Nephron (organoid): ENCODE results near the gene EFS.
A peak's percentile ranks its signal among the peaks of the same experiment; 100 is the strongest.

ENCODE experiments used
- H3K27ac Mint-ChIP-seq, 3 experiments: 2 replicates each; pipeline ENCODE4 v1.8.0; 2020; ENCODE audit warnings: mixed read lengths in 3 of 3, mild to moderate bottlenecking in 2 of 3, moderate library complexity in 1 of 3
- H3K27me3 Mint-ChIP-seq: 2 replicates; pipeline ENCODE4 v1.8.0; 2021; ENCODE audit warnings: low read depth, mild to moderate bottlenecking, moderate library complexity, mixed read lengths
- H3K36me3 Mint-ChIP-seq: 2 replicates; pipeline ENCODE4 v1.8.0; 2020; ENCODE audit warnings: low read depth, mixed read lengths
- H3K4me1 Mint-ChIP-seq: 2 replicates; pipeline ENCODE4 v1.8.0; 2020; ENCODE audit warnings: mixed read lengths
- H3K4me3 Mint-ChIP-seq, 3 experiments: 2 replicates each; pipeline ENCODE4 v1.8.0; 2020; ENCODE audit warnings: mild to moderate bottlenecking in 3 of 3, mixed read lengths in 3 of 3, moderate library complexity in 2 of 3
- H3K9me3 Mint-ChIP-seq: 2 replicates; pipeline ENCODE4 v1.8.0; 2020; ENCODE audit warnings: mixed read lengths
- CTCF ChIP-seq, 3 experiments: fragments of 200-600 bp; sonication (generic); IDR thresholded peaks; one replicate each; pipeline ENCODE4 v1.5.0; 2021; ENCODE audit warnings: antibody characterized with exemption in 3 of 3; ENCODE audit not compliant: unreplicated experiment in 3 of 3

The EFS gene

GRCh38 chr14:23316300-23316699 lies 48.7 kb downstream of the EFS start:
- peaks cover 10% of the 10 kb centered on the region for H3K4me1 Mint-ChIP-seq
- H3K27me3 Mint-ChIP-seq = no peaks in the 10 kb centered on the region
- no peak overlapping the region for H3K27ac Mint-ChIP-seq
- TF ChIP-seq CTCF (IDR thresholded peaks at IDR 0.05; ENCODE audit: unreplicated experiment in 3 of 3) = no peak
- peaks cover 26% of the 10 kb centered on the region for H3K36me3 Mint-ChIP-seq
- no peaks in the 10 kb centered on the region for H3K9me3 Mint-ChIP-seq
- H3K4me3 Mint-ChIP-seq = no peak overlapping the region

- H3K4me1 Mint-ChIP-seq = peaks cover 37% of the 10 kb centered on the region
- no peaks in the 10 kb centered on the region for H3K9me3 Mint-ChIP-seq
- H3K4me3 Mint-ChIP-seq = peak overlapping the region in 2 of 3 experiments; percentile 3 to 34
- peaks cover 35% of the 10 kb centered on the region for H3K36me3 Mint-ChIP-seq
- H3K27ac Mint-ChIP-seq = no peak overlapping the region
- peaks cover 5% of the 10 kb centered on the region for H3K27me3 Mint-ChIP-seq
- TF ChIP-seq CTCF (IDR thresholded peaks at IDR 0.05; ENCODE audit: unreplicated experiment in 3 of 3) = no peak
Measured at GRCh38 chr14:23310546-23310945, 54.4 kb downstream of the EFS start.

- H3K27me3 Mint-ChIP-seq = peaks cover 5% of the 10 kb centered on the region
- peaks cover 42% of the 10 kb centered on the region for H3K4me1 Mint-ChIP-seq
- peak overlapping the region in 1 of 3 experiments; percentile 65 for H3K27ac Mint-ChIP-seq
- peak overlapping the region; percentile 93 to 98 (median 95) for H3K4me3 Mint-ChIP-seq
- TF ChIP-seq CTCF (IDR thresholded peaks at IDR 0.05; ENCODE audit: unreplicated experiment in 3 of 3) = no peak
- peaks cover 35% of the 10 kb centered on the region for H3K36me3 Mint-ChIP-seq
- no peaks in the 10 kb centered on the region for H3K9me3 Mint-ChIP-seq
Measured at GRCh38 chr14:23308721-23309445, 56.1 kb downstream of the EFS start.

GRCh38 chr14:23307687-23308644 lies 57.0 kb downstream of the EFS start:
- H3K9me3 Mint-ChIP-seq = no peaks in the 10 kb centered on the region
- peaks cover 34% of the 10 kb centered on the region for H3K36me3 Mint-ChIP-seq
- peaks cover 42% of the 10 kb centered on the region for H3K4me1 Mint-ChIP-seq
- no peak for TF ChIP-seq CTCF (IDR thresholded peaks at IDR 0.05; ENCODE audit: unreplicated experiment in 3 of 3)
- H3K27me3 Mint-ChIP-seq = peaks cover 5% of the 10 kb centered on the region
- peak overlapping the region; percentile 92 to 97 (median 95) for H3K27ac Mint-ChIP-seq
- H3K4me3 Mint-ChIP-seq = peak overlapping the region; percentile 93 to 98 (median 95)

- Mint-ChIP-seq H3K27me3 (peaks cover 5% of the 10 kb centered on the region), H3K36me3 (peaks cover 25% of the 10 kb centered on the region), H3K27ac (peak overlapping the region; percentile 92 to 97 (median 95)), H3K9me3 (no peaks in the 10 kb centered on the region), H3K4me3 (peak overlapping the region; percentile 93 to 98 (median 95)), H3K4me1 (peaks cover 42% of the 10 kb centered on the region)
- no peak for TF ChIP-seq CTCF (IDR thresholded peaks at IDR 0.05; ENCODE audit: unreplicated experiment in 3 of 3)
Measured at GRCh38 chr14:23307146-23307530, 57.8 kb downstream of the EFS start.
